A673 (cell line): ENCODE results near the gene APOA1. TPM values are rescaled to one million over a fixed set of nuclear protein-coding genes. Genes with fewer than 3 reads are reported as not detected.

Experiments
- BruUV-seq: library from RNA; stranded (reverse); fragments of 400-500 nt; replicated peaks from 2 replicates; lab custom pipeline; 2021; lab: Mats Ljungman, UMichigan
- CTCF ChIA-PET: fragments of 300-600 bp; sonication (Branson Sonifier 250); formaldehyde crosslinking; loops from one replicate; lab custom pipeline; 2022; ENCODE audit warnings: antibody characterized with exemption; lab: Charles Lee
- POLR2A ChIA-PET: fragments of 300-600 bp; sonication (Branson Sonifier 250); formaldehyde crosslinking; loops from one replicate; lab custom pipeline; 2022; ENCODE audit warnings: antibody characterized with exemption; ENCODE audit not compliant: low non-redundant PET; lab: Charles Lee
- DNase-seq: peaks from one replicate; pipeline ENCODE4 v3.0.0-alpha.2; 2015; ENCODE audit warnings: low spot score
- H3K27ac ChIP-seq: fragments of 200-600 bp; sonication (generic); 2 replicates; pipeline ENCODE4 v1.5.1; 2016; ENCODE audit warnings: mixed run types, low read depth, mild to moderate bottlenecking, mixed read lengths, antibody characterized with exemption, low read length; ENCODE audit not compliant: poor library complexity, severe bottlenecking
- H3K27me3 ChIP-seq: fragments of 200-600 bp; sonication (generic); replicated peaks from 2 replicates; pipeline ENCODE4 v1.6.1; 2017; ENCODE audit warnings: mixed run types, low read depth, mild to moderate bottlenecking, mixed read lengths, antibody characterized with exemption, low read length; ENCODE audit not compliant: insufficient read depth, poor library complexity
- H3K36me3 ChIP-seq: fragments of 200-600 bp; sonication (generic); 2 replicates; pipeline ENCODE4 v1.6.1; 2016; ENCODE audit warnings: mixed run types, mild to moderate bottlenecking, mixed read lengths, antibody characterized with exemption, low read length; ENCODE audit not compliant: insufficient read depth, poor library complexity, severe bottlenecking
- H3K4me1 ChIP-seq: fragments of 200-600 bp; sonication (generic); 2 replicates; pipeline ENCODE4 v1.6.1; 2017; ENCODE audit warnings: mixed run types, mild to moderate bottlenecking, mixed read lengths, antibody characterized with exemption, low read length; ENCODE audit not compliant: insufficient read depth, poor library complexity, severe bottlenecking
- H3K4me3 ChIP-seq: fragments of 200-600 bp; sonication (generic); 2 replicates; pipeline ENCODE4 v1.5.1; 2016; ENCODE audit warnings: low read depth, mixed run types, mild to moderate bottlenecking, mixed read lengths, low read length; ENCODE audit not compliant: poor library complexity, severe bottlenecking
- H3K9me3 ChIP-seq: fragments of 200-600 bp; sonication (generic); 2 replicates; pipeline ENCODE4 v1.6.1; 2016; ENCODE audit warnings: mixed run types, low read depth, mild to moderate bottlenecking, mixed read lengths, antibody characterized with exemption, low read length; ENCODE audit not compliant: poor library complexity, severe bottlenecking
- CTCF ChIP-seq: fragments of 300-800, 200-600 bp; sonication (generic); conservative IDR thresholded peaks from 2 replicates; pipeline ENCODE4 v1.5.1; 2017; ENCODE audit warnings: low read depth, mild to moderate bottlenecking, antibody characterized with exemption, low read length, moderate library complexity, mixed read lengths
- EZH2 ChIP-seq: fragments of 200-600 bp; sonication (generic); IDR thresholded peaks from 2 replicates; pipeline ENCODE4 v1.6.1; 2017; ENCODE audit warnings: borderline replicate concordance, low read depth, mild to moderate bottlenecking, mixed read lengths, antibody characterized with exemption, low read length; ENCODE audit not compliant: poor library complexity, severe bottlenecking
- intact Hi-C: fragments of 100-400 bp; cut with micrococcal nuclease; formaldehyde crosslinking; loops from one replicate; pipeline ENCODE4 v1.10.0; 2022; ENCODE audit not compliant: unreplicated experiment
- total RNA-seq: library from RNA; stranded (reverse); gene quantifications from 2 replicates; pipeline ENCODE4 v1.2.3, GENCODE V29; 2021

Gene APOA1
- total RNA-seq, 1 experiment from 2014 or later = 0.43 TPM

- H3K4me1 ChIP-seq = peaks cover under 1% of the 10 kb centered on the region
- POLR2A ChIA-PET = no interaction called here
- TF ChIP-seq EZH2 = no peak
- TF ChIP-seq CTCF = no peak
- H3K27me3 ChIP-seq = no peaks in the 10 kb centered on the region
- H3K9me3 ChIP-seq = no peaks in the 10 kb centered on the region
- CTCF ChIA-PET = no interaction called here
- no peak for DNase-seq
- peaks cover 76% of the 10 kb centered on the region for H3K36me3 ChIP-seq
- intact Hi-C loops = no loop called here
- H3K27ac ChIP-seq = no peak overlapping the region
- no TSS peak for BruUV-seq
- no peak overlapping the region for H3K4me3 ChIP-seq
Observed at GRCh38 chr11:116859175-116859574, 21.8 kb upstream of the APOA1 start.

GRCh38 chr11:116857936-116858335 is 20.5 kb upstream of the APOA1 start:
- intact Hi-C loops = no loop called here

GRCh38 chr11:116857316-116857715 is 19.9 kb upstream of the APOA1 start:
- no peak overlapping the region for H3K4me3 ChIP-seq
- no peak for TF ChIP-seq EZH2
- TF ChIP-seq CTCF = no peak
- intact Hi-C loops = no loop called here
- peaks cover 19% of the 10 kb centered on the region for H3K4me1 ChIP-seq
- no peaks in the 10 kb centered on the region for H3K27me3 ChIP-seq
- no peak overlapping the region for H3K27ac ChIP-seq
- POLR2A ChIA-PET = no interaction called here
- H3K36me3 ChIP-seq = peaks cover 65% of the 10 kb centered on the region
- H3K9me3 ChIP-seq = no peaks in the 10 kb centered on the region
- DNase-seq = no peak
- no TSS peak for BruUV-seq
- CTCF ChIA-PET = no interaction called here

More at GRCh38 chr11:116857936-116858335, 20.5 kb upstream of the APOA1 start:
- no peak overlapping the region for H3K4me3 ChIP-seq
- TF ChIP-seq CTCF (no peak), EZH2 (no peak)
- BruUV-seq = no TSS peak
- H3K27ac ChIP-seq = no peak overlapping the region
- H3K9me3 ChIP-seq = no peaks in the 10 kb centered on the region
- peaks cover 13% of the 10 kb centered on the region for H3K4me1 ChIP-seq
- CTCF ChIA-PET = no interaction called here
- peaks cover 66% of the 10 kb centered on the region for H3K36me3 ChIP-seq
- POLR2A ChIA-PET = no interaction called here
- H3K27me3 ChIP-seq = no peaks in the 10 kb centered on the region
- DNase-seq = no peak
